CD4-positive, CD25-positive, alpha-beta regulatory T cell (primary cell): ENCODE measurements around the gene FANCD2OS. TPM values are rescaled to one million over a fixed set of nuclear protein-coding genes. Genes with fewer than 3 reads are reported as not detected.
"Not testable (repeated sequence)": the region's sequence is repeated elsewhere in the genome, so short reads cannot be mapped to it uniquely, and the experiment has no call there.

Experiments used
- ATAC-seq, 2 donors: fragments of 150-1000 bp; cut with Tn5 transposase; one replicate each; pipeline ENCODE4 v1.10.0; 2021; ENCODE audit warnings: low read depth in 2 of 2, moderate number of reproducible peaks in 2 of 2, moderate library complexity in 1 of 2
- DNase-seq, 3 donors: peaks; one replicate each; pipeline versions ENCODE4 v3.0.0 to v3.0.0-alpha.2; 2012 to 2022; ENCODE audit warnings: mixed read lengths in 1 of 3
- H3K27ac ChIP-seq: one replicate; pipeline ENCODE4 v1.7.0; 2013; ENCODE audit warnings: mild to moderate bottlenecking, low read length; ENCODE audit not compliant: insufficient read depth, poor library complexity, severe bottlenecking
- H3K27me3 ChIP-seq: one replicate; pipeline ENCODE4 v1.7.0; 2013; ENCODE audit warnings: low read length; ENCODE audit not compliant: control insufficient read depth, insufficient read depth
- H3K36me3 ChIP-seq: one replicate; pipeline ENCODE4 v1.7.0; 2013; ENCODE audit warnings: mild to moderate bottlenecking, low read length, moderate library complexity; ENCODE audit not compliant: control insufficient read depth, insufficient read depth
- H3K4me1 ChIP-seq: 2 replicates; pipeline ENCODE4 v1.7.0; 2013; ENCODE audit warnings: mild to moderate bottlenecking, low read length; ENCODE audit not compliant: insufficient read depth, control insufficient read depth, poor library complexity, severe bottlenecking
- H3K4me3 ChIP-seq: one replicate; pipeline ENCODE4 v1.7.0; 2013; ENCODE audit warnings: low read depth, mild to moderate bottlenecking, low read length, moderate library complexity
- H3K9me3 ChIP-seq, 2 experiments: 1 replicate in 1 of 2; 2 replicates in 1 of 2; pipeline ENCODE4 v1.7.0; 2013; ENCODE audit warnings: low read length in 2 of 2, mild to moderate bottlenecking in 1 of 2, moderate library complexity in 1 of 2; ENCODE audit not compliant: control insufficient read depth in 2 of 2
- H3K27ac Mint-ChIP-seq, 3 donors: one replicate each; pipeline ENCODE4 v1.8.0; 2020 to 2022; ENCODE audit warnings: mild to moderate bottlenecking in 3 of 3, mixed read lengths in 3 of 3, moderate library complexity in 2 of 3
- H3K27me3 Mint-ChIP-seq: one replicate; pipeline ENCODE4 v1.8.0; 2022; ENCODE audit warnings: mild to moderate bottlenecking, mixed read lengths
- H3K36me3 Mint-ChIP-seq: one replicate; pipeline ENCODE4 v1.8.0; 2020; ENCODE audit warnings: mixed read lengths
- H3K4me1 Mint-ChIP-seq, 4 donors: one replicate each; pipeline ENCODE4 v1.8.0; 2020 to 2022; ENCODE audit warnings: mixed read lengths in 4 of 4, mild to moderate bottlenecking in 1 of 4
- H3K4me3 Mint-ChIP-seq, 4 donors: one replicate each; pipeline ENCODE4 v1.8.0; 2020 to 2022; ENCODE audit warnings: mild to moderate bottlenecking in 4 of 4, mixed read lengths in 4 of 4, moderate library complexity in 3 of 4
- H3K9me3 Mint-ChIP-seq, 7 donors: one replicate each; pipeline ENCODE4 v1.8.0; 2020 to 2022; ENCODE audit warnings: mixed read lengths in 7 of 7, mild to moderate bottlenecking in 3 of 7, moderate library complexity in 2 of 7
- polyA plus RNA-seq, 4 donors: library from polyadenylated mRNA; unstranded; fragments of 300-500 nt; fragmentation: Illumina TruSeq; gene quantifications; one replicate each; pipeline ENCODE4 v1.2.3, GENCODE V29; 2021
- total RNA-seq: library from RNA; stranded (reverse); gene quantifications from one replicate; pipeline ENCODE4 v1.2.3, GENCODE V29; 2022

The FANCD2OS gene
- total and polyA plus RNA-seq, 5 donors from 2014 or later, result not detected

GRCh38 chr3:10070077-10070476, 38.0 kb downstream of the FANCD2OS start:
- H3K27ac Mint-ChIP-seq, H3K27me3 Mint-ChIP-seq, DNase-seq, H3K27ac ChIP-seq, H3K4me1 Mint-ChIP-seq, H3K4me3 Mint-ChIP-seq, H3K9me3 Mint-ChIP-seq, H3K4me1 ChIP-seq, H3K27me3 ChIP-seq, H3K36me3 ChIP-seq, H3K4me3 ChIP-seq, H3K9me3 ChIP-seq, ATAC-seq: not testable (repeated sequence)
- H3K36me3 Mint-ChIP-seq, result peaks cover 26% of the 10 kb centered on the region

- no peaks in the 10 kb centered on the region for H3K36me3 ChIP-seq
- ATAC-seq (no peak), DNase-seq (no peak)
- no peak overlapping the region for H3K4me3 Mint-ChIP-seq
- H3K27me3 ChIP-seq, result no peaks in the 10 kb centered on the region
- H3K27ac ChIP-seq, result no peak overlapping the region
- H3K9me3 ChIP-seq, result no peaks in the 10 kb centered on the region
- no peaks in the 10 kb centered on the region for H3K4me1 ChIP-seq
- no peaks in the 10 kb centered on the region for H3K27me3 Mint-ChIP-seq
- peaks cover 0 to 1% (median 0%) of the 10 kb centered on the region in 7 donors for H3K9me3 Mint-ChIP-seq
- H3K27ac Mint-ChIP-seq, result no peak overlapping the region
- H3K36me3 Mint-ChIP-seq, result peaks cover 24% of the 10 kb centered on the region
- H3K4me3 ChIP-seq, result no peak overlapping the region
- H3K4me1 Mint-ChIP-seq, result no peaks in the 10 kb centered on the region
Observed at GRCh38 chr3:10055097-10055496, 53.0 kb downstream of the FANCD2OS start.

Other genes starting within 250 kb of the FANCD2OS start
- gene CIDEC, start 228.0 kb downstream of the FANCD2OS start, total RNA-seq, result not detected
- not detected for gene CIDEC, start 228.0 kb downstream of the FANCD2OS start, polyA plus RNA-seq
- gene JAGN1, start 217.6 kb downstream of the FANCD2OS start, total RNA-seq, result 17.7 TPM
- 10 to 100 TPM; 52.6 to 70.8 (median 58.3) TPM for gene JAGN1, start 217.6 kb downstream of the FANCD2OS start, polyA plus RNA-seq
- gene IL17RE, start 205.4 kb downstream of the FANCD2OS start, total RNA-seq, result 4.3 TPM
- under 1 TPM in 3 of 4 donors, not detected in 1; 0.31 to 0.33 (median 0.32) TPM for gene IL17RE, start 205.4 kb downstream of the FANCD2OS start, polyA plus RNA-seq
- 1.1 TPM for gene IL17RC, start 191.2 kb downstream of the FANCD2OS start, total RNA-seq
- 1 to 10 TPM; 5.6 to 9.5 (median 7.5) TPM for gene IL17RC, start 191.2 kb downstream of the FANCD2OS start, polyA plus RNA-seq
- gene CRELD1, start 174.4 kb downstream of the FANCD2OS start, total RNA-seq, result 24.6 TPM
- 10 to 100 TPM; 20.5 to 26.5 (median 23.9) TPM for gene CRELD1, start 174.4 kb downstream of the FANCD2OS start, polyA plus RNA-seq
- 4.7 TPM for gene PRRT3, start 155.8 kb downstream of the FANCD2OS start, total RNA-seq
- gene PRRT3, start 155.8 kb downstream of the FANCD2OS start, polyA plus RNA-seq, result 1 to 10 TPM; 3.0 to 4.3 (median 4.2) TPM
- gene EMC3, start 121.4 kb downstream of the FANCD2OS start, total RNA-seq, result 57.2 TPM
- gene EMC3, start 121.4 kb downstream of the FANCD2OS start, polyA plus RNA-seq, result 10 to 100 TPM; 56.9 to 88.2 (median 74.4) TPM
- 18.5 TPM for gene FANCD2, start 81.8 kb downstream of the FANCD2OS start, total RNA-seq
- 10 to 100 TPM in 2 of 4 donors, 1 to 10 TPM in 2; 4.5 to 62.8 (median 8.3) TPM for gene FANCD2, start 81.8 kb downstream of the FANCD2OS start, polyA plus RNA-seq
- gene BRK1, start 7.4 kb upstream of the FANCD2OS start, total RNA-seq, result 61.9 TPM
- gene BRK1, start 7.4 kb upstream of the FANCD2OS start, polyA plus RNA-seq, result 100 to 1,000 TPM; 229 to 275 (median 252) TPM
- 76.6 TPM for gene VHL, start 33.5 kb upstream of the FANCD2OS start, total RNA-seq
- gene VHL, start 33.5 kb upstream of the FANCD2OS start, polyA plus RNA-seq, result 10 to 100 TPM in 3 of 4 donors, 1 to 10 TPM in 1; 5.9 to 17.3 (median 12.1) TPM
- 3.6 TPM for gene IRAK2, start 56.7 kb upstream of the FANCD2OS start, total RNA-seq
- 1 to 10 TPM in 3 of 4 donors, under 1 TPM in 1; 0.68 to 3.7 (median 2.8) TPM for gene IRAK2, start 56.7 kb upstream of the FANCD2OS start, polyA plus RNA-seq
- gene TATDN2, start 140.2 kb upstream of the FANCD2OS start, total RNA-seq, result 86.5 TPM
- gene TATDN2, start 140.2 kb upstream of the FANCD2OS start, polyA plus RNA-seq, result 10 to 100 TPM; 10.2 to 17.4 (median 12.6) TPM
- 1.1 TPM for gene GHRL, start 184.7 kb upstream of the FANCD2OS start, total RNA-seq
- gene GHRL, start 184.7 kb upstream of the FANCD2OS start, polyA plus RNA-seq, result under 1 TPM in 3 of 4 donors, not detected in 1; 0.47 to 0.92 (median 0.78) TPM
- gene SEC13, start 212.9 kb upstream of the FANCD2OS start, total RNA-seq, result 72.2 TPM
- 100 to 1,000 TPM; 139 to 155 (median 151) TPM for gene SEC13, start 212.9 kb upstream of the FANCD2OS start, polyA plus RNA-seq